GM12878 (cell line): ENCODE data around the gene ACTL6A. TPM values are rescaled to one million over a fixed set of nuclear protein-coding genes. Genes with fewer than 3 reads are reported as not detected.

ENCODE experiments used
- ATAC-seq: fragments of 200-7000 bp; cut with Tn5 transposase; 3 replicates; pipeline ENCODE4 v1.9.1; 2020; ENCODE audit warnings: mild to moderate bottlenecking, moderate library complexity
- BruUV-seq: library from RNA; stranded (reverse); fragments of 400-500 nt; replicated peaks from 2 replicates; lab custom pipeline; 2021; lab: Mats Ljungman, UMichigan
- CTCF ChIA-PET: fragments of 300-600 bp; sonication (Branson Sonifier 250); formaldehyde crosslinking; extraction: SDS; loops from one replicate; lab custom pipeline; 2021; ENCODE audit warnings: inconsistent platforms; lab: Yijun Ruan, JAX
- POLR2A ChIA-PET: fragments of 350-600 bp; formaldehyde crosslinking; extraction: SDS; loops from one replicate; lab custom pipeline; 2021; ENCODE audit warnings: inconsistent platforms; lab: Charles Lee
- RAD21 ChIA-PET: fragments of 300-600 bp; sonication (Branson Sonifier 250); formaldehyde crosslinking; loops from one replicate; lab custom pipeline; 2023; ENCODE audit warnings: antibody characterized with exemption; ENCODE audit not compliant: unreplicated experiment; lab: Charles Lee
- SMC1A ChIA-PET: fragments of 300-600 bp; sonication (Branson Sonifier 250); formaldehyde crosslinking; loops from one replicate; lab custom pipeline; 2023; ENCODE audit not compliant: unreplicated experiment, uncharacterized antibody; lab: Charles Lee
- DNase-seq: peaks from one replicate; pipeline ENCODE4 v3.0.0-alpha.2; 2011; ENCODE audit warnings: low read depth, low spot score
- FAIRE-seq: peaks from 3 replicates; lab custom pipeline; 2011; peaks lifted over from hg19 to GRCh38; lab: Jason Lieb, UNC
- H2AFZ ChIP-seq: 2 replicates; pipeline ENCODE4 v1.6.0; 2011; ENCODE audit warnings: low read depth, low read length, control low read depth; ENCODE audit not compliant: control insufficient read depth
- H3K27ac ChIP-seq: 2 replicates; pipeline ENCODE4 v1.5.1; 2011; ENCODE audit warnings: control low read depth; ENCODE audit not compliant: control insufficient read depth, insufficient read depth
- H3K27me3 ChIP-seq, 2 experiments: replicated peaks in 1 of 2; 2 replicates each; pipeline versions ENCODE4 v1.6.0 to v1.6.1; 2011; ENCODE audit warnings: low read length in 1 of 2; ENCODE audit not compliant: control insufficient read depth in 2 of 2, insufficient read depth in 2 of 2
- H3K36me3 ChIP-seq, 2 experiments: 2 replicates each; pipeline ENCODE4 v1.5.1; 2011; ENCODE audit warnings: low read length in 1 of 2; ENCODE audit not compliant: control insufficient read depth in 2 of 2, insufficient read depth in 2 of 2
- H3K4me1 ChIP-seq: 2 replicates; pipeline ENCODE4 v1.6.1; 2011; ENCODE audit warnings: mild to moderate bottlenecking, low read length, moderate library complexity, mixed read lengths; ENCODE audit not compliant: control insufficient read depth, insufficient read depth
- H3K4me2 ChIP-seq: 2 replicates; pipeline ENCODE4 v1.6.0; 2011; ENCODE audit warnings: control low read depth; ENCODE audit not compliant: control insufficient read depth, insufficient read depth
- H3K4me3 ChIP-seq: fragments of 200-600 bp; sonication (generic); 2 replicates; pipeline ENCODE4 v1.5.1; 2016
- H3K79me2 ChIP-seq: 2 replicates; pipeline ENCODE4 v1.6.0; 2011; ENCODE audit warnings: low read length; ENCODE audit not compliant: control insufficient read depth, insufficient read depth
- H3K9ac ChIP-seq: 2 replicates; pipeline ENCODE4 v1.8.0; 2011; ENCODE audit warnings: low read length, control low read depth, mixed read lengths; ENCODE audit not compliant: control insufficient read depth, insufficient read depth
- H3K9me3 ChIP-seq: replicated peaks from 3 replicates; pipeline ENCODE4 v1.5.1; 2011; ENCODE audit warnings: mild to moderate bottlenecking, low read length; ENCODE audit not compliant: control insufficient read depth, insufficient read depth
- H4K20me1 ChIP-seq: 2 replicates; pipeline ENCODE4 v1.6.0; 2011; ENCODE audit not compliant: control insufficient read depth, insufficient read depth
- BACH1 ChIP-seq: fragments of 450-650 bp; IDR thresholded peaks from 2 replicates; pipeline ENCODE4 v1.6.1; 2017; ENCODE audit warnings: mild to moderate bottlenecking, borderline replicate concordance
- CBX5 ChIP-seq: sonication (generic); IDR thresholded peaks from 2 replicates; pipeline ENCODE4 v1.6.1; 2016; ENCODE audit warnings: low read depth, moderate library complexity, mild to moderate bottlenecking, inconsistent platforms
- CHD2 ChIP-seq: IDR thresholded peaks from 2 replicates; pipeline ENCODE4 v1.6.1; 2011; ENCODE audit warnings: low read depth, low read length, improper control_type of control experiment, borderline replicate concordance
- FOXM1 ChIP-seq: IDR thresholded peaks from 2 replicates; pipeline ENCODE4 v1.6.1; 2012; ENCODE audit warnings: low read depth, mild to moderate bottlenecking, inconsistent platforms, low read length, moderate library complexity
- IKZF2 ChIP-seq, 2 experiments: fragments of 450-650 bp; IDR thresholded peaks; 2 replicates each; pipeline ENCODE4 v1.6.1; 2017; ENCODE audit warnings: mild to moderate bottlenecking in 2 of 2, moderate library complexity in 2 of 2
- IRF3 ChIP-seq: fragments of 450-650 bp; IDR thresholded peaks from 2 replicates; pipeline ENCODE4 v1.6.1; 2014; ENCODE audit warnings: mild to moderate bottlenecking
- MTA3 ChIP-seq: IDR thresholded peaks from 2 replicates; pipeline ENCODE4 v1.6.1; 2012; ENCODE audit warnings: low read length, inconsistent platforms, borderline replicate concordance
- NFXL1 ChIP-seq: fragments of 450-650 bp; IDR thresholded peaks from 2 replicates; pipeline ENCODE4 v1.6.1; 2017; ENCODE audit warnings: antibody characterized with exemption, mild to moderate bottlenecking, borderline replicate concordance
- POLR2AphosphoS5 ChIP-seq: IDR thresholded peaks from 2 replicates; pipeline ENCODE4 v1.6.1; 2011; ENCODE audit warnings: mild to moderate bottlenecking, low read length, inconsistent platforms
- POU2F2 ChIP-seq: IDR thresholded peaks from 3 replicates; pipeline ENCODE4 v1.6.1; 2011; ENCODE audit warnings: low read depth, mild to moderate bottlenecking, low read length, borderline replicate concordance
- RUNX3 ChIP-seq: IDR thresholded peaks from 2 replicates; pipeline ENCODE4 v1.6.1; 2012; ENCODE audit warnings: low read length, inconsistent platforms
- STAT1 ChIP-seq: fragments of 450-650 bp; conservative IDR thresholded peaks from 2 replicates; pipeline ENCODE4 v1.6.1; 2014; ENCODE audit warnings: antibody characterized with exemption, mild to moderate bottlenecking
- SUZ12 ChIP-seq: fragments of 200-600 bp; sonication (generic); IDR thresholded peaks from one replicate; pipeline ENCODE4 v1.6.1; 2018; ENCODE audit warnings: antibody characterized with exemption, mild to moderate bottlenecking; ENCODE audit not compliant: unreplicated experiment
- WGBS: methylation state at CpG from one replicate; pipeline ENCODE4 v1.1.6; 2016; ENCODE audit warnings: low lambda C conversion rate; ENCODE audit not compliant: insufficient replicate concordance, insufficient coverage; ENCODE audit errors: missing lambda C conversion rate; 5-methylcytosine and 5-hydroxymethylcytosine counted together
- in situ Hi-C: fragments of 300-500 bp; cut with MboI; formaldehyde crosslinking; loops from 9 replicates; pipeline ENCODE4 v1.14.3; 2018; ENCODE audit warnings: mixed read lengths
- intact Hi-C: fragments of 100-400 bp; cut with micrococcal nuclease; formaldehyde crosslinking; loops from one replicate; pipeline ENCODE4 v1.14.2; 2022; ENCODE audit not compliant: unreplicated experiment
- polyA plus RNA-seq, 11 experiments: library from polyadenylated mRNA; depleted of rRNA in 4 of 11; unstranded in 6 of 11; stranded (reverse) in 5 of 11; fragments of >200 nt; fragmentation: Nextera tagmentation in 4 of 11; fragmentation: Illumina TruSeq in 1 of 11; extraction: Ambion mirVana in 4 of 11; extraction: Trizol in 1 of 11; gene quantifications; 1 replicate in 1 of 11; 2 replicates in 10 of 11; pipeline versions ENCODE4 v1.2.1 to v1.2.3, GENCODE V29; 2011 to 2016; ENCODE audit warnings: inconsistent platforms in 2 of 11, missing spikeins in 2 of 11, low read depth in 1 of 11
- total RNA-seq, 4 experiments: library from RNA; depleted of rRNA in 3 of 4; stranded (reverse); fragments of >200 nt in 3 of 4; fragmentation: Illumina TruSeq in 1 of 4; extraction: Trizol in 1 of 4; gene quantifications; 2 replicates each; pipeline versions ENCODE4 v1.2.1 to v1.2.3, GENCODE V29; 2013 to 2021
- TF ChIP-seq, protein P1 (sequence below): IDR thresholded peaks from 2 replicates; pipeline ENCODE4 v1.6.1; 2012; ENCODE audit warnings: improper control_type of control experiment, low read depth, low read length; ENCODE audit not compliant: insufficient replicate concordance

Gene ACTL6A
- total and polyA plus RNA-seq, 10 of the 15 experiments (the other 5 are each of a cell fraction or from before 2014, with no cell fraction given): 70.2 to 197 (median 105) TPM

DNA sequence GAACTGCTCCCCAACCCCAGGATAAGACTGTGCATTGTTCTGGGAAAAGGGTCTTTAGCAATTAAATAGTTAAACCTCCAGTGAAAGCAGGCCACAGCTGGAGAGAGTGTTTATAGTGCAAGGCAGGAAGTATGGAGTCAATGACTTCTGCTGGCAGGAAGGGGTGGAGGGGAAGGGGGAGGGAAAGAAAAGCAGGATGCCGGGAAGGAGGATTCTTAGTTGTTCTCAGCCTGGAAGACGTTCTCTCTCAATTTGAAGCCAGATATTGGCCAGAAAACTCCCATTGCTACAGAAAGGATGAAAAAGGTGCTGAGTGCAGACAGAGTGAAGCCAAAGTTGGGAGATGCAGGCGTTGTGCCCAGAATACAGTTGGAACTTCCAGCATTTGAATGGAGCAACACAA is 35.7 kb upstream of the ACTL6A start:
- POLR2A ChIA-PET: no interaction called here
- no peak for ATAC-seq
- no peaks in the 10 kb centered on the region for H3K4me1 ChIP-seq
- CTCF ChIA-PET: no interaction called here
- no peak overlapping the region for H3K4me2 ChIP-seq
- no peaks in the 10 kb centered on the region for H3K79me2 ChIP-seq
- SMC1A ChIA-PET: no interaction called here
- no peaks in the 10 kb centered on the region; the same call in 1 of the 2 replicates for H4K20me1 ChIP-seq
- intact Hi-C loops: no loop called here
- in situ Hi-C loops: no loop called here
- no peak overlapping the region for H3K4me3 ChIP-seq
- TF ChIP-seq CHD2: no peak
- TF ChIP-seq POLR2AphosphoS5: no peak
- no peak for TF ChIP-seq IRF3
- no peak for TF ChIP-seq POU2F2
- TF ChIP-seq STAT1: no peak
- no peak overlapping the region for H2AFZ ChIP-seq
- no peak overlapping the region for H3K9ac ChIP-seq
- FAIRE-seq: no peak
- H3K27me3 ChIP-seq: peaks cover 0 to 3% of the 10 kb centered on the region in 2 experiments; a peak in 3 of 4 replicates
- 23% methylated on average over 3 of the region's 3 CpGs for WGBS
- H3K27ac ChIP-seq: no peak overlapping the region
- RAD21 ChIA-PET: no interaction called here
- no peaks in the 10 kb centered on the region for H3K36me3 ChIP-seq
- no peak for DNase-seq
- H3K9me3 ChIP-seq: no peaks in the 10 kb centered on the region
- BruUV-seq: no TSS peak

DNA sequence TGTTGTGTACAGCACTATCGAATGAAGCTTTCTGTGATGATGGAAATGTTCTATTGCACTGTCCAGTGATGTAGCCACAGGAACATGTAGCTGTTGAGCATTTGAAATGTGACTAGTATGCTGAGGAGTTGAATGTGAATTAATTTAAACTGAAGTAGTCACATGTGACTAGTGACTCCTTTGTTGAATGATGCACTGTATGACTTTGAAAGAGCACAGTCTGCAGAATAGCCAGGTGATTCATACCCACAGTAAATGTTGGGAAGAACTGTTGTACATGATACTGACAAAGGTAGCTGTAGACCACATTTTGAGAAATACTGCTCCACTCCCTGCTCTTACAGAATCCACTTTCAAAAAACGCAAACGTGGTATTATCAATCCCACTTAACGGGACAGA is 34.0 kb upstream of the ACTL6A start:
- in situ Hi-C loops: no loop called here
- 57% methylated on average over 4 of the region's 4 CpGs for WGBS
- FAIRE-seq (no peak), DNase-seq (no peak), ATAC-seq (no peak)
- Histone ChIP-seq H3K27ac (no peak overlapping the region), H2AFZ (no peak overlapping the region), H3K36me3 (no peaks in the 10 kb centered on the region), H3K27me3 (peaks cover 0 to 3% of the 10 kb centered on the region in 2 experiments; a peak in 3 of 4 replicates), H3K4me3 (no peak overlapping the region), H4K20me1 (no peaks in the 10 kb centered on the region; the same call in 1 of the 2 replicates), H3K79me2 (no peaks in the 10 kb centered on the region), H3K9me3 (no peaks in the 10 kb centered on the region), H3K9ac (no peak overlapping the region), H3K4me1 (no peaks in the 10 kb centered on the region), H3K4me2 (no peak overlapping the region)
- ChIA-PET CTCF (no interaction called here), POLR2A (no interaction called here), RAD21 (no interaction called here), SMC1A (no interaction called here)
- intact Hi-C loops: no loop called here
- no TSS peak for BruUV-seq
- no peak for TF ChIP-seq MTA3
- TF ChIP-seq FOXM1: no peak
- no peak for TF ChIP-seq SUZ12
- no peak for TF ChIP-seq IKZF2 (IDR thresholded peaks at IDR 0.05)
- TF ChIP-seq CBX5: no peak
- TF ChIP-seq NFXL1: no peak
- no peak for TF ChIP-seq BACH1
- TF ChIP-seq RUNX3: no peak
- TF ChIP-seq, protein P1, sequence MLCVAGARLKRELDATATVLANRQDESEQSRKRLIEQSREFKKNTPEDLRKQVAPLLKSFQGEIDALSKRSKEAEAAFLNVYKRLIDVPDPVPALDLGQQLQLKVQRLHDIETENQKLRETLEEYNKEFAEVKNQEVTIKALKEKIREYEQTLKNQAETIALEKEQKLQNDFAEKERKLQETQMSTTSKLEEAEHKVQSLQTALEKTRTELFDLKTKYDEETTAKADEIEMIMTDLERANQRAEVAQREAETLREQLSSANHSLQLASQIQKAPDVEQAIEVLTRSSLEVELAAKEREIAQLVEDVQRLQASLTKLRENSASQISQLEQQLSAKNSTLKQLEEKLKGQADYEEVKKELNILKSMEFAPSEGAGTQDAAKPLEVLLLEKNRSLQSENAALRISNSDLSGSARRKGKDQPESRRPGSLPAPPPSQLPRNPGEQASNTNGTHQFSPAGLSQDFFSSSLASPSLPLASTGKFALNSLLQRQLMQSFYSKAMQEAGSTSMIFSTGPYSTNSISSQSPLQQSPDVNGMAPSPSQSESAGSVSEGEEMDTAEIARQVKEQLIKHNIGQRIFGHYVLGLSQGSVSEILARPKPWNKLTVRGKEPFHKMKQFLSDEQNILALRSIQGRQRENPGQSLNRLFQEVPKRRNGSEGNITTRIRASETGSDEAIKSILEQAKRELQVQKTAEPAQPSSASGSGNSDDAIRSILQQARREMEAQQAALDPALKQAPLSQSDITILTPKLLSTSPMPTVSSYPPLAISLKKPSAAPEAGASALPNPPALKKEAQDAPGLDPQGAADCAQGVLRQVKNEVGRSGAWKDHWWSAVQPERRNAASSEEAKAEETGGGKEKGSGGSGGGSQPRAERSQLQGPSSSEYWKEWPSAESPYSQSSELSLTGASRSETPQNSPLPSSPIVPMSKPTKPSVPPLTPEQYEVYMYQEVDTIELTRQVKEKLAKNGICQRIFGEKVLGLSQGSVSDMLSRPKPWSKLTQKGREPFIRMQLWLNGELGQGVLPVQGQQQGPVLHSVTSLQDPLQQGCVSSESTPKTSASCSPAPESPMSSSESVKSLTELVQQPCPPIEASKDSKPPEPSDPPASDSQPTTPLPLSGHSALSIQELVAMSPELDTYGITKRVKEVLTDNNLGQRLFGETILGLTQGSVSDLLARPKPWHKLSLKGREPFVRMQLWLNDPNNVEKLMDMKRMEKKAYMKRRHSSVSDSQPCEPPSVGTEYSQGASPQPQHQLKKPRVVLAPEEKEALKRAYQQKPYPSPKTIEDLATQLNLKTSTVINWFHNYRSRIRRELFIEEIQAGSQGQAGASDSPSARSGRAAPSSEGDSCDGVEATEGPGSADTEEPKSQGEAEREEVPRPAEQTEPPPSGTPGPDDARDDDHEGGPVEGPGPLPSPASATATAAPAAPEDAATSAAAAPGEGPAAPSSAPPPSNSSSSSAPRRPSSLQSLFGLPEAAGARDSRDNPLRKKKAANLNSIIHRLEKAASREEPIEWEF: no peak
